Epidermal melanocyte (primary cell): ENCODE data around the gene ST7.

Experiments
- DNase-seq: peaks from one replicate; pipeline ENCODE4 v3.0.0; 2011; ENCODE audit warnings: low spot score; ENCODE audit not compliant: insufficient read length

Gene ST7

GRCh38 chr7:117271566-117271965 is 318.3 kb downstream of the ST7 start:
- no peak for DNase-seq

GRCh38 chr7:117272017-117272759 is 318.9 kb downstream of the ST7 start:
- no peak for DNase-seq

- no peak for DNase-seq
Observed at GRCh38 chr7:117273325-117273724, 320.0 kb downstream of the ST7 start.

- no peak for DNase-seq
Observed at GRCh38 chr7:117273814-117274225, 320.5 kb downstream of the ST7 start.

- DNase-seq, result no peak
Observed at GRCh38 chr7:117274951-117275350, 321.6 kb downstream of the ST7 start.

GRCh38 chr7:117277576-117277975 is 324.3 kb downstream of the ST7 start:
- no peak for DNase-seq

GRCh38 chr7:117278040-117278439 is 324.7 kb downstream of the ST7 start:
- DNase-seq, result no peak

- DNase-seq, result no peak
Observed at GRCh38 chr7:117279203-117279602, 325.9 kb downstream of the ST7 start.
